ENCODE results near the gene ACR.

The ACR gene

GRCh38 chr22:50726643-50727340, 11.2 kb upstream of the ACR start:
- no peaks in the 10 kb centered on the region for H3K9me3 ChIP-seq (ENCODE audit: control insufficient read depth, insufficient read depth, low read length)
- H3K79me2 ChIP-seq (ENCODE audit: control insufficient read depth, low read length): no peaks in the 10 kb centered on the region
- H3K4me3 ChIP-seq (ENCODE audit: low read length): no peak overlapping the region
- peaks cover 34% of the 10 kb centered on the region for H3K4me1 ChIP-seq (ENCODE audit: control insufficient read depth, low read length)
- no peaks in the 10 kb centered on the region for H3F3A ChIP-seq (ENCODE audit: control insufficient read depth, insufficient read depth)
- H3K9me2 ChIP-seq (replicated peaks; ENCODE audit: control insufficient read depth, low read length): no peaks in the 10 kb centered on the region
- H3K27ac ChIP-seq (ENCODE audit: low read depth, low read length): no peak overlapping the region
- H4K20me1 ChIP-seq (ENCODE audit: control insufficient read depth, insufficient read depth, low read depth, low read length): no peaks in the 10 kb centered on the region
- H3K27me3 ChIP-seq (ENCODE audit: control insufficient read depth, low read length): no peaks in the 10 kb centered on the region
- H3K4me2 ChIP-seq (ENCODE audit: low read length): no peak overlapping the region
- no peaks in the 10 kb centered on the region for H3K36me3 ChIP-seq (ENCODE audit: control insufficient read depth, low read length)
- TF ChIP-seq CTCF (IDR thresholded peaks at IDR 0.05; ENCODE audit: low read depth, low read length, poor library complexity, severe bottlenecking) (peak; percentile 27), EZH2phosphoT487 (IDR thresholded peaks at IDR 0.05; ENCODE audit: borderline replicate concordance, low read length) (no peak)

- Histone ChIP-seq H3K9me3 (ENCODE audit: control insufficient read depth, insufficient read depth, low read length) (no peaks in the 10 kb centered on the region), H3K4me3 (ENCODE audit: low read length) (no peak overlapping the region), H3K79me2 (ENCODE audit: control insufficient read depth, low read length) (no peaks in the 10 kb centered on the region), H3K9me2 (replicated peaks; ENCODE audit: control insufficient read depth, low read length) (no peaks in the 10 kb centered on the region), H4K20me1 (ENCODE audit: control insufficient read depth, insufficient read depth, low read depth, low read length) (no peaks in the 10 kb centered on the region), H3K27ac (ENCODE audit: low read depth, low read length) (no peak overlapping the region), H3K4me1 (ENCODE audit: control insufficient read depth, low read length) (peaks cover 42% of the 10 kb centered on the region), H3K4me2 (ENCODE audit: low read length) (no peak overlapping the region), H3K36me3 (ENCODE audit: control insufficient read depth, low read length) (no peaks in the 10 kb centered on the region), H3K27me3 (ENCODE audit: control insufficient read depth, low read length) (no peaks in the 10 kb centered on the region), H3F3A (ENCODE audit: control insufficient read depth, insufficient read depth) (no peaks in the 10 kb centered on the region)
- no peak for TF ChIP-seq CTCF (IDR thresholded peaks at IDR 0.05; ENCODE audit: low read depth, low read length, poor library complexity, severe bottlenecking)
- TF ChIP-seq EZH2phosphoT487 (IDR thresholded peaks at IDR 0.05; ENCODE audit: borderline replicate concordance, low read length): no peak
These were observed 10.1 kb upstream of the ACR start for GRCh38 chr22:50727678-50728522.

- no peaks in the 10 kb centered on the region for H4K20me1 ChIP-seq (ENCODE audit: control insufficient read depth, insufficient read depth, low read depth, low read length)
These were observed 9.5 kb upstream of the ACR start for GRCh38 chr22:50728523-50728931.

More at GRCh38 chr22:50728523-50728931, 9.5 kb upstream of the ACR start:
- TF ChIP-seq CTCF (IDR thresholded peaks at IDR 0.05; ENCODE audit: low read depth, low read length, poor library complexity, severe bottlenecking) (no peak), EZH2phosphoT487 (IDR thresholded peaks at IDR 0.05; ENCODE audit: borderline replicate concordance, low read length) (no peak)
- Histone ChIP-seq H3K4me3 (ENCODE audit: low read length) (no peak overlapping the region), H3K27me3 (ENCODE audit: control insufficient read depth, low read length) (peaks cover 3% of the 10 kb centered on the region; the same call in 1 of the 2 replicates), H3F3A (ENCODE audit: control insufficient read depth, insufficient read depth) (no peaks in the 10 kb centered on the region), H3K36me3 (ENCODE audit: control insufficient read depth, low read length) (no peaks in the 10 kb centered on the region), H3K9me2 (replicated peaks; ENCODE audit: control insufficient read depth, low read length) (no peaks in the 10 kb centered on the region), H3K79me2 (ENCODE audit: control insufficient read depth, low read length) (no peaks in the 10 kb centered on the region), H3K27ac (ENCODE audit: low read depth, low read length) (no peak overlapping the region), H3K4me2 (ENCODE audit: low read length) (no peak overlapping the region), H3K9me3 (ENCODE audit: control insufficient read depth, insufficient read depth, low read length) (no peaks in the 10 kb centered on the region), H3K4me1 (ENCODE audit: control insufficient read depth, low read length) (peaks cover 41% of the 10 kb centered on the region)

All from DOHH2 (cell line).